Measurements from ENCODE around the gene CAMK2N1. TPM values are rescaled to one million over a fixed set of nuclear protein-coding genes. Genes with fewer than 3 reads are reported as not detected.

The CAMK2N1 gene
- total and polyA plus RNA-seq, 10 of the 15 experiments (the other 5 are each of a cell fraction or from before 2014, with no cell fraction given), result 0.23 TPM; not detected in 9

- H3K9me3 ChIP-seq (replicated peaks; ENCODE audit: control insufficient read depth, insufficient read depth, low read length), result no peaks in the 10 kb centered on the region
- no peaks in the 10 kb centered on the region for H3K4me1 ChIP-seq (ENCODE audit: control insufficient read depth, insufficient read depth, low read length)
- ChIA-PET SMC1A (ENCODE audit: uncharacterized antibody, unreplicated experiment) (no interaction called here), POLR2A (no interaction called here), RAD21 (ENCODE audit: unreplicated experiment) (no interaction called here), CTCF (interaction anchor here (1.0 to 2.1 kb wide), 4 partner anchors 13 to 115 kb away, joined by 3 to 9 read pairs (median 4); partner anchors contain the start of gene PINK1)
- TF ChIP-seq SREBF1 (IDR thresholded peaks at IDR 0.05; ENCODE audit: low read length) (no peak), NKRF (conservative IDR thresholded peaks at IDR 0.05) (no peak), CEBPZ (IDR thresholded peaks at IDR 0.05; ENCODE audit: low read depth, low read length) (no peak), SMC3 (IDR thresholded peaks at IDR 0.05; ENCODE audit: borderline replicate concordance, low read length) (no peak), ATF2 (IDR thresholded peaks at IDR 0.05; ENCODE audit: low read length) (no peak), HDAC6 (IDR thresholded peaks at IDR 0.05; ENCODE audit: unreplicated experiment) (no peak), ATF3 (IDR thresholded peaks at IDR 0.05; ENCODE audit: borderline replicate concordance, extremely low read depth, low read depth, low read length) (no peak), CBFB (IDR thresholded peaks at IDR 0.05; ENCODE audit: low read depth) (no peak), NR2C1 (IDR thresholded peaks at IDR 0.05) (no peak), E2F8 (IDR thresholded peaks at IDR 0.05; ENCODE audit: low read depth, partially characterized antibody) (no peak)
- no peaks in the 10 kb centered on the region for H3K79me2 ChIP-seq (ENCODE audit: control insufficient read depth, insufficient read depth, low read length)
- no peaks in the 10 kb centered on the region for H3K27me3 ChIP-seq (replicated peaks in 1 of 2; ENCODE audit: control insufficient read depth in 2 of 2, insufficient read depth in 2 of 2, low read length in 1 of 2)
- intact Hi-C loops (cut with micrococcal nuclease; ENCODE audit: unreplicated experiment), result no loop called here
- no peak overlapping the region for H2AFZ ChIP-seq (ENCODE audit: control insufficient read depth, low read depth, low read length)
- no peak overlapping the region for H3K4me2 ChIP-seq (ENCODE audit: control insufficient read depth, insufficient read depth)
- H4K20me1 ChIP-seq (ENCODE audit: control insufficient read depth, insufficient read depth), result no peaks in the 10 kb centered on the region
- no peaks in the 10 kb centered on the region for H3K36me3 ChIP-seq (ENCODE audit: control insufficient read depth in 2 of 2, insufficient read depth in 2 of 2, low read length in 1 of 2)
- ATAC-seq (no peak), FAIRE-seq (no peak), DNase-seq (ENCODE audit: low read depth, low spot score) (no peak)
- in situ Hi-C loops (cut with MboI), result loop anchor here (10.0 kb wide), 1 partner anchor 659 kb away; no protein-coding TSS in a partner anchor
- H3K9ac ChIP-seq (ENCODE audit: control insufficient read depth, insufficient read depth, low read length), result no peak overlapping the region
- BruUV-seq (replicated peaks), result no TSS peak
- H3K4me3 ChIP-seq, result no peak overlapping the region
- H3K27ac ChIP-seq (ENCODE audit: control insufficient read depth, insufficient read depth), result no peak overlapping the region
- WGBS (ENCODE audit: insufficient coverage, insufficient replicate concordance, low lambda C conversion rate, missing lambda C conversion rate), result 35% methylated on average over 6 of the region's 6 CpGs
Observed at GRCh38 chr1:20526267-20526666, 40.3 kb upstream of the CAMK2N1 start.
